GM21737 (cell line): ENCODE results near the gene CEP72.
"Not testable (repeated sequence)": the region's sequence is repeated elsewhere in the genome, so short reads cannot be mapped to it uniquely, and the experiment has no call there.

Source experiments
- ATAC-seq: cut with Tn5 transposase; IDR thresholded peaks from one replicate; pipeline ENCODE4 v1.9.1; 2021; ENCODE audit warnings: mild to moderate bottlenecking, moderate library complexity; ENCODE audit not compliant: unreplicated experiment

CEP72 gene

GRCh38 chr5:696191-696590 lies 84.1 kb downstream of the CEP72 start:
- ATAC-seq: not testable (repeated sequence)

- not testable (repeated sequence) for ATAC-seq
Observed at GRCh38 chr5:696753-697702, 84.9 kb downstream of the CEP72 start.
